Esophagus muscularis mucosa (tissue), 4 donors: ENCODE measurements around the gene AFG1L. TPM values are rescaled to one million over a fixed set of nuclear protein-coding genes. Genes with fewer than 3 reads are reported as not detected.
"Not testable (repeated sequence)": the region's sequence is repeated elsewhere in the genome, so short reads cannot be mapped to it uniquely, and the experiment has no call there.

Experiments
- DNase-seq: peaks from one replicate; pipeline ENCODE4 v3.0.0-alpha.2; 2017; ENCODE audit errors: extremely low spot score
- H3K27ac ChIP-seq, 4 donors: fragments of 200-600 bp; sonication (generic); replicated peaks in 1 of 4; 1 replicate in 3 of 4; 2 replicates in 1 of 4; pipeline ENCODE4 v1.5.1; 2016 to 2019; ENCODE audit warnings: mild to moderate bottlenecking in 1 of 4
- H3K27me3 ChIP-seq, 4 donors: fragments of 200-600 bp; sonication (generic); one replicate each; pipeline versions ENCODE4 v1.5.1 to v1.6.0; 2016 to 2019
- H3K36me3 ChIP-seq, 4 donors: fragments of 200-600 bp; sonication (generic); one replicate each; pipeline ENCODE4 v1.5.1; 2016 to 2019
- H3K4me1 ChIP-seq, 4 donors: fragments of 200-600 bp; sonication (generic); one replicate each; pipeline ENCODE4 v1.5.1; 2016 to 2019
- H3K4me3 ChIP-seq, 4 donors: fragments of 200-600 bp; sonication (generic); 1 replicate in 2 of 4; 2 replicates in 2 of 4; pipeline ENCODE4 v1.5.1; 2016 to 2019; ENCODE audit warnings: mild to moderate bottlenecking in 4 of 4, moderate library complexity in 1 of 4
- H3K9me3 ChIP-seq, 4 donors: fragments of 200-600 bp; sonication (generic); 1 replicate in 3 of 4; 2 replicates in 1 of 4; pipeline ENCODE4 v1.5.1; 2016 to 2019
- EP300 ChIP-seq: sonication (generic); formaldehyde crosslinking; IDR thresholded peaks from one replicate; pipeline ENCODE4 v1.6.1; 2017; ENCODE audit warnings: antibody characterized with exemption
- POLR2A ChIP-seq: fragments of 450-650 bp; IDR thresholded peaks from one replicate; pipeline ENCODE4 v1.6.1; 2017; ENCODE audit warnings: antibody characterized with exemption, moderate library complexity, mild to moderate bottlenecking, low read depth
- POLR2AphosphoS5 ChIP-seq, 2 donors: sonication (generic); formaldehyde crosslinking; IDR thresholded peaks; one replicate each; pipeline ENCODE4 v1.6.1; 2017; ENCODE audit warnings: antibody characterized with exemption in 2 of 2
- WGBS: methylation state at CpG from one replicate; pipeline ENCODE4 v1.1.5; 2018; 5-methylcytosine and 5-hydroxymethylcytosine counted together
- intact Hi-C: fragments of 100-400 bp; cut with DNase I; formaldehyde crosslinking; loops from one replicate; pipeline ENCODE4 v1.15.1; 2023
- total RNA-seq, 4 donors: library from RNA; depleted of rRNA; stranded (reverse); fragments of >200 nt; gene quantifications; one replicate each; pipeline versions ENCODE4 v1.1.0 to v1.2.1, GENCODE V29; 2016
- TF ChIP-seq, protein P1 (sequence below), 3 experiments: fragments of 200-600 bp in 2 of 3; fragments of 450-650 bp in 1 of 3; sonication (generic) in 2 of 3; IDR thresholded peaks; one replicate each; pipeline ENCODE4 v1.5.1; 2017 to 2019; ENCODE audit warnings: antibody characterized with exemption in 3 of 3, mild to moderate bottlenecking in 2 of 3, moderate library complexity in 1 of 3

The AFG1L gene
- total RNA-seq, 4 donors from 2014 or later: 1.5 to 5.4 (median 3.3) TPM

GRCh38 chr6:108366236-108366635 is 71.4 kb downstream of the AFG1L start:
- H3K27me3 ChIP-seq: no peaks in the 10 kb centered on the region
- WGBS: 97% methylated on average over 4 of the region's 4 CpGs
- no peaks in the 10 kb centered on the region for H3K9me3 ChIP-seq
- H3K36me3 ChIP-seq: no peaks in the 10 kb centered on the region
- H3K27ac ChIP-seq: no peak overlapping the region
- intact Hi-C loops: no loop called here
- no peak for DNase-seq
- no peak overlapping the region for H3K4me3 ChIP-seq
- TF ChIP-seq, protein P1, sequence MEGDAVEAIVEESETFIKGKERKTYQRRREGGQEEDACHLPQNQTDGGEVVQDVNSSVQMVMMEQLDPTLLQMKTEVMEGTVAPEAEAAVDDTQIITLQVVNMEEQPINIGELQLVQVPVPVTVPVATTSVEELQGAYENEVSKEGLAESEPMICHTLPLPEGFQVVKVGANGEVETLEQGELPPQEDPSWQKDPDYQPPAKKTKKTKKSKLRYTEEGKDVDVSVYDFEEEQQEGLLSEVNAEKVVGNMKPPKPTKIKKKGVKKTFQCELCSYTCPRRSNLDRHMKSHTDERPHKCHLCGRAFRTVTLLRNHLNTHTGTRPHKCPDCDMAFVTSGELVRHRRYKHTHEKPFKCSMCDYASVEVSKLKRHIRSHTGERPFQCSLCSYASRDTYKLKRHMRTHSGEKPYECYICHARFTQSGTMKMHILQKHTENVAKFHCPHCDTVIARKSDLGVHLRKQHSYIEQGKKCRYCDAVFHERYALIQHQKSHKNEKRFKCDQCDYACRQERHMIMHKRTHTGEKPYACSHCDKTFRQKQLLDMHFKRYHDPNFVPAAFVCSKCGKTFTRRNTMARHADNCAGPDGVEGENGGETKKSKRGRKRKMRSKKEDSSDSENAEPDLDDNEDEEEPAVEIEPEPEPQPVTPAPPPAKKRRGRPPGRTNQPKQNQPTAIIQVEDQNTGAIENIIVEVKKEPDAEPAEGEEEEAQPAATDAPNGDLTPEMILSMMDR (IDR thresholded peaks at IDR 0.05): no peak
- TF ChIP-seq POLR2A: no peak
- no peak for TF ChIP-seq POLR2AphosphoS5 (IDR thresholded peaks at IDR 0.05)
- TF ChIP-seq EP300: no peak
- no peaks in the 10 kb centered on the region for H3K4me1 ChIP-seq

- Histone ChIP-seq H3K4me1 (no peaks in the 10 kb centered on the region), H3K36me3 (peaks cover 0 to 7% (median 0%) of the 10 kb centered on the region in 4 donors), H3K9me3 (no peaks in the 10 kb centered on the region), H3K27me3 (no peaks in the 10 kb centered on the region), H3K27ac (no peak overlapping the region), H3K4me3 (no peak overlapping the region)
- DNase-seq: no peak
- 93% methylated on average over 3 of the region's 3 CpGs for WGBS
- intact Hi-C loops: no loop called here
- TF ChIP-seq POLR2AphosphoS5 (IDR thresholded peaks at IDR 0.05): no peak
These were observed 73.7 kb downstream of the AFG1L start for GRCh38 chr6:108368431-108369030.

DNA sequence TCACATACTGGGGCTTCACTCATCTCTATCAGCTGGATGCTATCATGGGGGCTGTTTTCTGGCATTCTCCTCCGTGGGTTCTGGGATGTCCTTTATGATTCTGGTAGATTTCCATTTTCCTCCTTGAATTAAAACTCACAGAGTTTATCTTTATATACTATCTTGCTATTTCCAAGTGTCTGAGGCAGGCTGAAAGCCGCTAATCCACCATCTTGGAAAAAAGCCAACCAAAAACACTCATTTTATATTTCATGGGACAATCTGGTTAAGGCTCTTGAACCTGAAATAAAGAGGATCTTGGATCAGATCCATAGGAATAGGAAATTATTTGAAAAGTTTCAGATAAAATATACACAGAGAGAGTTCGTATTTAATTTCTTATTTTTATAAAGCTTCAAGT is 86.0 kb downstream of the AFG1L start:
- intact Hi-C loops: no loop called here
- no peaks in the 10 kb centered on the region for H3K9me3 ChIP-seq
- no peaks in the 10 kb centered on the region for H3K27me3 ChIP-seq
- H3K4me3 ChIP-seq: no peak overlapping the region
- DNase-seq: no peak
- no peak overlapping the region for H3K27ac ChIP-seq
- TF ChIP-seq EP300: no peak
- TF ChIP-seq POLR2A: no peak
- TF ChIP-seq POLR2AphosphoS5 (IDR thresholded peaks at IDR 0.05): no peak
- TF ChIP-seq, protein P1 (IDR thresholded peaks at IDR 0.05): no peak
- H3K4me1 ChIP-seq: no peaks in the 10 kb centered on the region
- WGBS: 83% methylated on average over 3 of the region's 3 CpGs
- H3K36me3 ChIP-seq: peaks cover 0 to 8% (median 0%) of the 10 kb centered on the region in 4 donors

DNA sequence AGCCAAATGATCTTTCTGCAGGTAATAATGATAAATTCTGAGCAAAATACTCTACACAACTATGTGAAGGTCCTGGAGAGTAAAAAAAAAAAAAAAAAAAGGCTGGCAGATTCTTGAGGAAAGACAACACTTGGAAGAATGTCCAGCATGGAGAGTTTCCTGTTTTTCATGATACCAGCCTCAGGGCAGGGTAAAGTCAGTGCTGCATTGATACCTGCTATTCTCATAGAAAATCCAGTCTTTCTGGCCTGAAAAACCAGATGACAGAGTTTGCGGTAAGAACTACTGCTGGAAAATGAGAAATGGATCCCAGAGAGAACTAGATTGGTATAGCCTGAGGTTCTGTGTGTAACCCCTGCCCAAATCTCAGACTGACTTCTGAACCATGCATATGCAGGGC is 89.1 kb downstream of the AFG1L start:
- H3K4me3 ChIP-seq: no peak overlapping the region
- 100% methylated on average over 1 of the region's 1 CpG for WGBS
- H3K27ac ChIP-seq: no peak overlapping the region
- H3K36me3 ChIP-seq: peaks cover 0 to 8% (median 0%) of the 10 kb centered on the region in 4 donors
- H3K27me3 ChIP-seq: no peaks in the 10 kb centered on the region
- TF ChIP-seq POLR2A: no peak
- no peak for TF ChIP-seq POLR2AphosphoS5 (IDR thresholded peaks at IDR 0.05)
- TF ChIP-seq, protein P1 (IDR thresholded peaks at IDR 0.05): no peak
- no peak for TF ChIP-seq EP300
- no peaks in the 10 kb centered on the region for H3K9me3 ChIP-seq
- intact Hi-C loops: no loop called here
- H3K4me1 ChIP-seq: no peaks in the 10 kb centered on the region
- DNase-seq: no peak

GRCh38 chr6:108389190-108389589 is 94.3 kb downstream of the AFG1L start:
- H3K4me1 ChIP-seq, H3K27me3 ChIP-seq, H3K36me3 ChIP-seq, DNase-seq, H3K9me3 ChIP-seq, intact Hi-C loops, H3K27ac ChIP-seq, H3K4me3 ChIP-seq: not testable (repeated sequence)
- WGBS: 96% methylated on average over 4 of the region's 4 CpGs

DNA sequence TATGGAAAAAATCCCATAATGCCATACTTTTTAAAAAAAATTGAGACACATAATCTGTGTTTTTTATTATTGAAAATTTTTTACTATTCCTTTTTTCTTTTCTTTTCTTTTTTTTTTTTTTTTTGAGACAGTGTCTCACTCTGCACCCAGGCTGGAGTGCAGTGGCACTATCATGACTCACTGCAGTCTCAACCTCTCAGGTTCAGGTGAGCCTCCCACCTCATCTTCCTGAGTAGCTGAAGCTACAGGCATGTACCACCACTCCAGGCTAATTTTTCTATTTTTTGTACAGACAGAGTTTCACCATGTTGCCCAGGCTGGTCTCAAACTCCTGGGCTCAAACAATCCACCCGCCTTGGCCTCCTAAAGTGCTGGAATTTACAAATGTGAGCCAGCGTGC is 100.4 kb downstream of the AFG1L start:
- Histone ChIP-seq H3K27ac (no peak overlapping the region), H3K9me3 (no peaks in the 10 kb centered on the region), H3K27me3 (no peaks in the 10 kb centered on the region), H3K4me3 (no peak overlapping the region), H3K4me1 (no peaks in the 10 kb centered on the region), H3K36me3 (no peaks in the 10 kb centered on the region)
- DNase-seq: no peak
- 100% methylated on average over 2 of the region's 2 CpGs for WGBS
- TF ChIP-seq EP300 (no peak), POLR2A (no peak), POLR2AphosphoS5 (IDR thresholded peaks at IDR 0.05) (no peak)
- TF ChIP-seq, protein P1 (IDR thresholded peaks at IDR 0.05): no peak
- intact Hi-C loops: no loop called here
